GM23338 (cell line): ENCODE data around the gene IFI27. TPM values are rescaled to one million over a fixed set of nuclear protein-coding genes. Genes with fewer than 3 reads are reported as not detected.

Experiments used
- ATAC-seq: fragments of 200-7000 bp; cut with Tn5 transposase; 3 replicates; pipeline ENCODE4 v1.9.1; 2020
- DNase-seq: peaks from one replicate; pipeline ENCODE4 v3.0.0-alpha.2; 2015; ENCODE audit warnings: low spot score
- H2AFZ ChIP-seq: fragments of 200-600 bp; sonication (generic); 2 replicates; pipeline ENCODE4 v1.8.0; 2016; ENCODE audit warnings: antibody characterized with exemption, mild to moderate bottlenecking, moderate library complexity
- H3F3A ChIP-seq: fragments of 200-600 bp; sonication (generic); replicated peaks from 2 replicates; pipeline ENCODE4 v1.8.0; 2017; ENCODE audit warnings: antibody characterized with exemption, mixed run types, low read depth
- H3K27ac ChIP-seq: fragments of 200-600 bp; sonication (generic); 2 replicates; pipeline ENCODE4 v1.6.1; 2016; ENCODE audit warnings: low read depth
- H3K27me3 ChIP-seq: fragments of 200-600 bp; sonication (generic); 2 replicates; pipeline ENCODE4 v1.8.0; 2016; ENCODE audit warnings: mild to moderate bottlenecking, mixed run types, moderate library complexity; ENCODE audit not compliant: insufficient read depth
- H3K36me3 ChIP-seq: fragments of 200-600 bp; sonication (generic); 2 replicates; pipeline ENCODE4 v1.8.0; 2016; ENCODE audit warnings: mild to moderate bottlenecking; ENCODE audit not compliant: insufficient read depth
- H3K4me1 ChIP-seq: fragments of 200-600 bp; sonication (generic); 2 replicates; pipeline ENCODE4 v1.8.0; 2016; ENCODE audit warnings: mild to moderate bottlenecking, moderate library complexity; ENCODE audit not compliant: insufficient read depth
- H3K4me2 ChIP-seq: fragments of 200-600 bp; sonication (generic); 2 replicates; pipeline ENCODE4 v1.7.1; 2017; ENCODE audit warnings: mixed run types
- H3K4me3 ChIP-seq: fragments of 200-600 bp; sonication (generic); 2 replicates; pipeline ENCODE4 v1.6.1; 2016; ENCODE audit warnings: mixed run types
- H3K79me2 ChIP-seq: fragments of 200-600 bp; sonication (generic); replicated peaks from 2 replicates; pipeline ENCODE4 v1.8.0; 2017; ENCODE audit warnings: mild to moderate bottlenecking; ENCODE audit not compliant: insufficient read depth
- H3K9me2 ChIP-seq: fragments of 200-600 bp; sonication (generic); 2 replicates; pipeline ENCODE4 v1.8.0; 2017; ENCODE audit not compliant: insufficient read depth
- H4K20me1 ChIP-seq: fragments of 200-600 bp; sonication (generic); replicated peaks from 2 replicates; pipeline ENCODE4 v1.8.0; 2017; ENCODE audit warnings: mild to moderate bottlenecking; ENCODE audit not compliant: insufficient read depth
- H3K27ac Mint-ChIP-seq: 2 replicates; pipeline ENCODE4 v1.8.0; 2020; ENCODE audit warnings: inconsistent platforms, mild to moderate bottlenecking, moderate library complexity, mixed read lengths
- H3K27me3 Mint-ChIP-seq: 3 replicates; pipeline ENCODE4 v1.8.0; 2022; ENCODE audit warnings: low read depth, mild to moderate bottlenecking, moderate library complexity, mixed read lengths, inconsistent platforms; ENCODE audit not compliant: insufficient read depth, poor library complexity
- H3K36me3 Mint-ChIP-seq: 3 replicates; pipeline ENCODE4 v1.8.0; 2021; ENCODE audit warnings: low read depth, mild to moderate bottlenecking, inconsistent platforms, moderate library complexity, mixed read lengths
- H3K4me1 Mint-ChIP-seq: 3 replicates; pipeline ENCODE4 v1.8.0; 2020; ENCODE audit warnings: mild to moderate bottlenecking, inconsistent platforms, mixed read lengths
- H3K4me3 Mint-ChIP-seq: 3 replicates; pipeline ENCODE4 v1.8.0; 2021; ENCODE audit warnings: moderate library complexity, mild to moderate bottlenecking, inconsistent platforms, mixed read lengths
- H3K9me3 Mint-ChIP-seq: 3 replicates; pipeline ENCODE4 v1.8.0; 2020; ENCODE audit warnings: moderate library complexity, mild to moderate bottlenecking, inconsistent platforms, mixed read lengths
- CREB1 ChIP-seq: fragments of 250-450 bp; sonication (Bioruptor Pico); IDR thresholded peaks from 2 replicates; pipeline ENCODE4 v1.5.0; 2020; ENCODE audit warnings: low read depth, mild to moderate bottlenecking, moderate library complexity
- EZH2 ChIP-seq: fragments of 200-600 bp; sonication (generic); IDR thresholded peaks from one replicate; pipeline ENCODE4 v1.8.0; 2017; ENCODE audit warnings: antibody characterized with exemption, mild to moderate bottlenecking, low read depth; ENCODE audit not compliant: unreplicated experiment
- EZH2phosphoT487 ChIP-seq: fragments of 200-600 bp; sonication (generic); IDR thresholded peaks from one replicate; pipeline ENCODE4 v1.8.1; 2018; ENCODE audit warnings: antibody characterized with exemption; ENCODE audit not compliant: unreplicated experiment
- NANOG ChIP-seq: IDR thresholded peaks from 2 replicates; pipeline ENCODE4 v1.6.1; 2016; ENCODE audit warnings: antibody characterized with exemption, borderline replicate concordance
- POLR2AphosphoS5 ChIP-seq: IDR thresholded peaks from 2 replicates; pipeline ENCODE4 v1.6.1; 2016; ENCODE audit warnings: antibody characterized with exemption, low read depth
- STAT1 ChIP-seq: IDR thresholded peaks from one replicate; pipeline ENCODE4 v1.6.1; 2016; ENCODE audit warnings: antibody characterized with exemption; ENCODE audit not compliant: unreplicated experiment
- ZNF114 ChIP-seq: fragments of 250-450 bp; sonication (Bioruptor Pico); IDR thresholded peaks from 2 replicates; pipeline ENCODE4 v1.5.0; 2020; ENCODE audit warnings: mild to moderate bottlenecking, moderate library complexity
- ZNF331 ChIP-seq: fragments of 250-450 bp; sonication (Bioruptor Pico); IDR thresholded peaks from 2 replicates; pipeline ENCODE4 v1.5.0; 2020; ENCODE audit warnings: low read depth, mild to moderate bottlenecking, moderate library complexity
- polyA plus RNA-seq: library from polyadenylated mRNA; unstranded; fragments of >200 nt; fragmentation: Nextera tagmentation; extraction: Ambion mirVana; gene quantifications from 2 replicates; pipeline ENCODE4 v1.2.1, GENCODE V29; 2016
- total RNA-seq: library from RNA; depleted of rRNA; stranded (reverse); fragments of >200 nt; shearing (Covaris generic); gene quantifications from 2 replicates; pipeline ENCODE4 v1.2.3, GENCODE V29; 2014
- TF ChIP-seq, protein P1 (sequence below): fragments of 250-450 bp; sonication (Bioruptor Pico); IDR thresholded peaks from 2 replicates; pipeline ENCODE4 v1.5.0; 2020; ENCODE audit warnings: mild to moderate bottlenecking, moderate library complexity
- TF ChIP-seq, protein P2 (sequence below): IDR thresholded peaks from 2 replicates; pipeline ENCODE4 v1.6.1; 2016; ENCODE audit warnings: antibody characterized with exemption

The IFI27 gene
- total and polyA plus RNA-seq, 2 experiments from 2014 or later, result 0.49 to 1.2 TPM

DNA sequence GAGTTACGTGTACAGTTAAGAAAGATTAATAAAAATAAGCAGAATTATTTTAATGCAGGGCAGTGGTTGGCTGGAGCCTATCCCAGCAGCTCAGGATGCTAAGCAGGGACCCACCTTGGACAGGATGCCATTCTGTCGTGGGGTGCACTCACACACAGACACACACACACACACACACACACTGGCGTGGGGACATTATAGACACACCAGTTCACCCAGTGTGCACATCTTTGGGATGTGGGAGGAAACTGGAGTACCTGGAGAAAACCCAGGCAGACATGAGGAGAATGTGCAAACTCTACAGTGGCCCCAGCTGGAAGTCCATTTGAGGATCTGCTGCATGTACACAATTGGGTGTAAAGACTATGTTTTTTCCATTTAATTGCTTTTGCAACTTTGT lies 31.7 kb downstream of the IFI27 start (continued):
- TF ChIP-seq ZNF114 (CRISPR knock-in tag) (no peak), STAT1 (no peak), EZH2 (no peak), POLR2AphosphoS5 (no peak)
- TF ChIP-seq, protein P1, sequence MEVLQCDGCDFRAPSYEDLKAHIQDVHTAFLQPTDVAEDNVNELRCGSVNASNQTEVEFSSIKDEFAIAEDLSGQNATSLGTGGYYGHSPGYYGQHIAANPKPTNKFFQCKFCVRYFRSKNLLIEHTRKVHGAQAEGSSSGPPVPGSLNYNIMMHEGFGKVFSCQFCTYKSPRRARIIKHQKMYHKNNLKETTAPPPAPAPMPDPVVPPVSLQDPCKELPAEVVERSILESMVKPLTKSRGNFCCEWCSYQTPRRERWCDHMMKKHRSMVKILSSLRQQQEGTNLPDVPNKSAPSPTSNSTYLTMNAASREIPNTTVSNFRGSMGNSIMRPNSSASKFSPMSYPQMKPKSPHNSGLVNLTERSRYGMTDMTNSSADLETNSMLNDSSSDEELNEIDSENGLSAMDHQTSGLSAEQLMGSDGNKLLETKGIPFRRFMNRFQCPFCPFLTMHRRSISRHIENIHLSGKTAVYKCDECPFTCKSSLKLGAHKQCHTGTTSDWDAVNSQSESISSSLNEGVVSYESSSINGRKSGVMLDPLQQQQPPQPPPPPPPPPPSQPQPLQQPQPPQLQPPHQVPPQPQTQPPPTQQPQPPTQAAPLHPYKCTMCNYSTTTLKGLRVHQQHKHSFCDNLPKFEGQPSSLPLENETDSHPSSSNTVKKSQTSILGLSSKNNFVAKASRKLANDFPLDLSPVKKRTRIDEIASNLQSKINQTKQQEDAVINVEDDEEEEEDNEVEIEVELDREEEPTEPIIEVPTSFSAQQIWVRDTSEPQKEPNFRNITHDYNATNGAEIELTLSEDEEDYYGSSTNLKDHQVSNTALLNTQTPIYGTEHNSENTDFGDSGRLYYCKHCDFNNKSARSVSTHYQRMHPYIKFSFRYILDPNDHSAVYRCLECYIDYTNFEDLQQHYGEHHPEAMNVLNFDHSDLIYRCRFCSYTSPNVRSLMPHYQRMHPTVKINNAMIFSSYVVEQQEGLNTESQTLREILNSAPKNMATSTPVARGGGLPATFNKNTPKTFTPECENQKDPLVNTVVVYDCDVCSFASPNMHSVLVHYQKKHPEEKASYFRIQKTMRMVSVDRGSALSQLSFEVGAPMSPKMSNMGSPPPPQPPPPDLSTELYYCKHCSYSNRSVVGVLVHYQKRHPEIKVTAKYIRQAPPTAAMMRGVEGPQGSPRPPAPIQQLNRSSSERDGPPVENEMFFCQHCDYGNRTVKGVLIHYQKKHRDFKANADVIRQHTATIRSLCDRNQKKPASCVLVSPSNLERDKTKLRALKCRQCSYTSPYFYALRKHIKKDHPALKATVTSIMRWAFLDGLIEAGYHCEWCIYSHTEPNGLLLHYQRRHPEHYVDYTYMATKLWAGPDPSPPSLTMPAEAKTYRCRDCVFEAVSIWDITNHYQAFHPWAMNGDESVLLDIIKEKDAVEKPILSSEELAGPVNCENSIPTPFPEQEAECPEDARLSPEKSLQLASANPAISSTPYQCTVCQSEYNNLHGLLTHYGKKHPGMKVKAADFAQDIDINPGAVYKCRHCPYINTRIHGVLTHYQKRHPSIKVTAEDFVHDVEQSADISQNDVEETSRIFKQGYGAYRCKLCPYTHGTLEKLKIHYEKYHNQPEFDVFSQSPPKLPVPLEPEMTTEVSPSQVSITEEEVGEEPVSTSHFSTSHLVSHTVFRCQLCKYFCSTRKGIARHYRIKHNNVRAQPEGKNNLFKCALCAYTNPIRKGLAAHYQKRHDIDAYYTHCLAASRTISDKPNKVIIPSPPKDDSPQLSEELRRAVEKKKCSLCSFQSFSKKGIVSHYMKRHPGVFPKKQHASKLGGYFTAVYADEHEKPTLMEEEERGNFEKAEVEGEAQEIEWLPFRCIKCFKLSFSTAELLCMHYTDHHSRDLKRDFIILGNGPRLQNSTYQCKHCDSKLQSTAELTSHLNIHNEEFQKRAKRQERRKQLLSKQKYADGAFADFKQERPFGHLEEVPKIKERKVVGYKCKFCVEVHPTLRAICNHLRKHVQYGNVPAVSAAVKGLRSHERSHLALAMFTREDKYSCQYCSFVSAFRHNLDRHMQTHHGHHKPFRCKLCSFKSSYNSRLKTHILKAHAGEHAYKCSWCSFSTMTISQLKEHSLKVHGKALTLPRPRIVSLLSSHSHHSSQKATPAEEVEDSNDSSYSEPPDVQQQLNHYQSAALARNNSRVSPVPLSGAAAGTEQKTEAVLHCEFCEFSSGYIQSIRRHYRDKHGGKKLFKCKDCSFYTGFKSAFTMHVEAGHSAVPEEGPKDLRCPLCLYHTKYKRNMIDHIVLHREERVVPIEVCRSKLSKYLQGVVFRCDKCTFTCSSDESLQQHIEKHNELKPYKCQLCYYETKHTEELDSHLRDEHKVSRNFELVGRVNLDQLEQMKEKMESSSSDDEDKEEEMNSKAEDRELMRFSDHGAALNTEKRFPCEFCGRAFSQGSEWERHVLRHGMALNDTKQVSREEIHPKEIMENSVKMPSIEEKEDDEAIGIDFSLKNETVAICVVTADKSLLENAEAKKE (CRISPR knock-in tag), result no peak

DNA sequence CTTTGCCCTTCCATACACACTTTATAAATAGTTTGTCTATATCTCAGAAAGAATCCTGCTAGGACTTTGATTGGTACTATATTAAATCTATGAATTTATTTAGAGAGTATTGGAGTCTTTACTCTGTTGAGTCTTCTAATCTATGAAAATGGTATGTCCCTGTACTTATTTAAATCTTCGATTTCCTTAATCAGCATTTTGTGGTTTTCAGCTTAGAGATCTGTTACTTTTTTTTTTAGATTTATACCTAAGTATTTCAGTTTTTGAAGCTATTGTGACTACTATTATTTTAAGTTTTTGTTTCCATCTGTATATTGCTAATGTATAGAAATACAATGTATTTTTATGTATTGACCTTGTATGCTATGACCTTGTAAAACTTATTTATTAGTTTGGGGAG lies 32.3 kb downstream of the IFI27 start:
- Histone ChIP-seq H2AFZ (no peak overlapping the region), H4K20me1 (no peaks in the 10 kb centered on the region), H3K27ac (no peak overlapping the region), H3K4me2 (no peak overlapping the region), H3K4me3 (no peak overlapping the region), H3F3A (no peaks in the 10 kb centered on the region), H3K9me2 (peaks cover 5% of the 10 kb centered on the region; the same call in 1 of the 2 replicates), H3K79me2 (no peaks in the 10 kb centered on the region), H3K36me3 (no peaks in the 10 kb centered on the region), H3K27me3 (no peaks in the 10 kb centered on the region), H3K4me1 (peaks cover 15% of the 10 kb centered on the region)
- Mint-ChIP-seq H3K9me3 (no peaks in the 10 kb centered on the region), H3K36me3 (no peaks in the 10 kb centered on the region), H3K4me3 (no peak overlapping the region), H3K27ac (no peak overlapping the region), H3K4me1 (peaks cover 25% of the 10 kb centered on the region), H3K27me3 (peaks cover 9% of the 10 kb centered on the region)
- DNase-seq, result no peak
- ATAC-seq, result no peak
- TF ChIP-seq NANOG, result no peak
- no peak for TF ChIP-seq CREB1 (CRISPR knock-in tag)
- TF ChIP-seq, protein P1 (CRISPR knock-in tag), result no peak
- no peak for TF ChIP-seq POLR2AphosphoS5
- no peak for TF ChIP-seq EZH2phosphoT487
- TF ChIP-seq, protein P2, sequence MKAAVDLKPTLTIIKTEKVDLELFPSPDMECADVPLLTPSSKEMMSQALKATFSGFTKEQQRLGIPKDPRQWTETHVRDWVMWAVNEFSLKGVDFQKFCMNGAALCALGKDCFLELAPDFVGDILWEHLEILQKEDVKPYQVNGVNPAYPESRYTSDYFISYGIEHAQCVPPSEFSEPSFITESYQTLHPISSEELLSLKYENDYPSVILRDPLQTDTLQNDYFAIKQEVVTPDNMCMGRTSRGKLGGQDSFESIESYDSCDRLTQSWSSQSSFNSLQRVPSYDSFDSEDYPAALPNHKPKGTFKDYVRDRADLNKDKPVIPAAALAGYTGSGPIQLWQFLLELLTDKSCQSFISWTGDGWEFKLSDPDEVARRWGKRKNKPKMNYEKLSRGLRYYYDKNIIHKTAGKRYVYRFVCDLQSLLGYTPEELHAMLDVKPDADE, result no peak
- TF ChIP-seq ZNF331 (CRISPR knock-in tag), result no peak
- no peak for TF ChIP-seq EZH2
